Lower lobe of right lung (tissue), 2 donors: ENCODE results near the gene FGFR2. TPM values are rescaled to one million over a fixed set of nuclear protein-coding genes. Genes with fewer than 3 reads are reported as not detected.

Experiments
- ATAC-seq, 2 donors: fragments of 200-7000 bp; cut with Tn5 transposase; one replicate each; pipeline ENCODE4 v1.9.1; 2020 to 2022; ENCODE audit warnings: mild to moderate bottlenecking in 2 of 2, moderate library complexity in 2 of 2
- DNase-seq: peaks from one replicate; pipeline ENCODE4 v3.0.0-alpha.2; 2020
- H3K27ac ChIP-seq: fragments of 200-600 bp; one replicate; pipeline ENCODE4 v1.8.0; 2022
- H3K27me3 ChIP-seq: fragments of 200-600 bp; one replicate; pipeline ENCODE4 v1.8.0; 2022; ENCODE audit warnings: low read depth
- H3K36me3 ChIP-seq: fragments of 200-600 bp; one replicate; pipeline ENCODE4 v1.8.0; 2022; ENCODE audit warnings: mild to moderate bottlenecking
- H3K4me1 ChIP-seq: fragments of 200-600 bp; one replicate; pipeline ENCODE4 v1.8.0; 2022
- H3K4me3 ChIP-seq: fragments of 200-600 bp; one replicate; pipeline ENCODE4 v1.8.0; 2022; ENCODE audit warnings: mild to moderate bottlenecking
- H3K9me3 ChIP-seq: fragments of 200-600 bp; one replicate; pipeline ENCODE4 v1.8.0; 2022
- CTCF ChIP-seq: fragments of 200-600 bp; IDR thresholded peaks from one replicate; pipeline ENCODE4 v1.8.0; 2022; ENCODE audit warnings: antibody characterized with exemption, mild to moderate bottlenecking
- intact Hi-C: fragments of 100-400 bp; cut with DNase I; formaldehyde crosslinking; loops from one replicate; pipeline ENCODE4 v1.11.0; 2022
- total RNA-seq: library from RNA; stranded (reverse); fragmentation: NEBNext Ultra II Directional; extraction: Animal tissue kit (Norgen Biotek cat#: 25700); gene quantifications from one replicate; pipeline ENCODE4 v1.2.1, GENCODE V29; 2021
- donor health status: DM: no; HTN: yes; CAD: no; lungs with severe emphysema.

FGFR2 gene
- total RNA-seq, 1 donor from 2014 or later = 59.2 TPM

GRCh38 chr10:121454781-121455180, 143.5 kb downstream of the FGFR2 start:
- no peak for ATAC-seq
- Histone ChIP-seq H3K4me3 (no peak overlapping the region), H3K27me3 (no peaks in the 10 kb centered on the region), H3K9me3 (no peaks in the 10 kb centered on the region), H3K4me1 (no peaks in the 10 kb centered on the region), H3K36me3 (no peaks in the 10 kb centered on the region), H3K27ac (no peak overlapping the region)
- no peak for DNase-seq
- no peak for TF ChIP-seq CTCF
- intact Hi-C loops = no loop called here

GRCh38 chr10:121453160-121453559, 145.1 kb downstream of the FGFR2 start:
- intact Hi-C loops = no loop called here
- H3K27me3 ChIP-seq = no peaks in the 10 kb centered on the region
- no peak overlapping the region for H3K4me3 ChIP-seq
- H3K4me1 ChIP-seq = no peaks in the 10 kb centered on the region
- no peak for TF ChIP-seq CTCF
- H3K27ac ChIP-seq = no peak overlapping the region
- H3K9me3 ChIP-seq = no peaks in the 10 kb centered on the region
- DNase-seq = no peak
- no peaks in the 10 kb centered on the region for H3K36me3 ChIP-seq
- ATAC-seq = no peak

- intact Hi-C loops = no loop called here
- Histone ChIP-seq H3K4me3 (no peak overlapping the region), H3K27me3 (no peaks in the 10 kb centered on the region), H3K27ac (no peak overlapping the region), H3K9me3 (no peaks in the 10 kb centered on the region), H3K4me1 (no peaks in the 10 kb centered on the region), H3K36me3 (no peaks in the 10 kb centered on the region)
- TF ChIP-seq CTCF = no peak
- ATAC-seq = no peak
- DNase-seq = no peak
Observed at GRCh38 chr10:121452581-121452980, 145.7 kb downstream of the FGFR2 start.

- no peak overlapping the region for H3K27ac ChIP-seq
- no peaks in the 10 kb centered on the region for H3K27me3 ChIP-seq
- no peak overlapping the region for H3K4me3 ChIP-seq
- DNase-seq (no peak), ATAC-seq (no peak)
- H3K36me3 ChIP-seq = no peaks in the 10 kb centered on the region
- no peak for TF ChIP-seq CTCF
- no peaks in the 10 kb centered on the region for H3K4me1 ChIP-seq
- intact Hi-C loops = no loop called here
- no peaks in the 10 kb centered on the region for H3K9me3 ChIP-seq
Observed at GRCh38 chr10:121450247-121450646, 148.0 kb downstream of the FGFR2 start.

- no peak overlapping the region for H3K27ac ChIP-seq
- no peaks in the 10 kb centered on the region for H3K4me1 ChIP-seq
- no peak for TF ChIP-seq CTCF
- no peak overlapping the region for H3K4me3 ChIP-seq
- intact Hi-C loops = no loop called here
- ATAC-seq = no peak
- H3K27me3 ChIP-seq = no peaks in the 10 kb centered on the region
- no peaks in the 10 kb centered on the region for H3K9me3 ChIP-seq
- no peak for DNase-seq
- no peaks in the 10 kb centered on the region for H3K36me3 ChIP-seq
Observed at GRCh38 chr10:121449482-121449924, 148.7 kb downstream of the FGFR2 start.
